ENCODE data around the gene PTPRD. TPM values are rescaled to one million over a fixed set of nuclear protein-coding genes. Genes with fewer than 3 reads are reported as not detected.

The PTPRD gene
- total RNA-seq, 1 experiment from 2014 or later, result 69.6 TPM

DNA sequence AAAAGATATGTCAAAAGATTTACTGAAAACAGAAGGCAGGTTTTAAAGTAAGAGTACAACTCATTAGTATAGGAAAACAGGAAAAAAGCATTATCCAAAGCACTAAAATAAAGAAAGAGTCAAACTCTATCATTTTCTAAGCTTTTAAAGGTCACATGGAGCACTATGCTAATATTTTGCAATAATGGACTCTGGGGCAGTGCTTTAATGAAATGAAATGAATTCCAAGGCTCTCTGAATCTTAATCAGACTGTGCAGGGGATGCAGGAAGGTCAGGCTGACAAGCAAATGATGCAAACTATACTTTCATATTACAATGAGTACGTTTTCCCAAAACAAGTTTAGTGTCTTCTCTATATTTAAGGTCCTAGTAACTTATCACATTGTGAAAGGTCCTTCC lies 1831.3 kb downstream of the PTPRD start:
- Mint-ChIP-seq H3K27me3 (ENCODE audit: low read depth) (no peaks in the 10 kb centered on the region), H3K4me1 (peaks cover 44% of the 10 kb centered on the region), H3K4me3 (no peak overlapping the region), H3K9me3 (no peaks in the 10 kb centered on the region), H3K36me3 (no peaks in the 10 kb centered on the region), H3K27ac (peak overlapping the region; percentile 42; the same call in 1 of the 2 replicates)
- CTCF ChIA-PET, result no interaction called here
- POLR2A ChIA-PET, result no interaction called here
- TF ChIP-seq ERG (CRISPR knock-in tag; IDR thresholded peaks at IDR 0.05), result no peak
- no peak for TF ChIP-seq ZNF671 (CRISPR knock-in tag; IDR thresholded peaks at IDR 0.05)
- no peak for TF ChIP-seq ZNF396 (CRISPR knock-in tag; IDR thresholded peaks at IDR 0.05; ENCODE audit: borderline replicate concordance)
- TF ChIP-seq, protein P1, sequence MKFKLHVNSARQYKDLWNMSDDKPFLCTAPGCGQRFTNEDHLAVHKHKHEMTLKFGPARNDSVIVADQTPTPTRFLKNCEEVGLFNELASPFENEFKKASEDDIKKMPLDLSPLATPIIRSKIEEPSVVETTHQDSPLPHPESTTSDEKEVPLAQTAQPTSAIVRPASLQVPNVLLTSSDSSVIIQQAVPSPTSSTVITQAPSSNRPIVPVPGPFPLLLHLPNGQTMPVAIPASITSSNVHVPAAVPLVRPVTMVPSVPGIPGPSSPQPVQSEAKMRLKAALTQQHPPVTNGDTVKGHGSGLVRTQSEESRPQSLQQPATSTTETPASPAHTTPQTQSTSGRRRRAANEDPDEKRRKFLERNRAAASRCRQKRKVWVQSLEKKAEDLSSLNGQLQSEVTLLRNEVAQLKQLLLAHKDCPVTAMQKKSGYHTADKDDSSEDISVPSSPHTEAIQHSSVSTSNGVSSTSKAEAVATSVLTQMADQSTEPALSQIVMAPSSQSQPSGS (CRISPR knock-in tag; IDR thresholded peaks at IDR 0.05; ENCODE audit: borderline replicate concordance, low read depth), result no peak
- TF ChIP-seq GABPB1 (CRISPR knock-in tag; IDR thresholded peaks at IDR 0.05), result no peak
- no peak for TF ChIP-seq NR2C2 (CRISPR knock-in tag; IDR thresholded peaks at IDR 0.05)
- no peak for TF ChIP-seq TCF7 (CRISPR knock-in tag; IDR thresholded peaks at IDR 0.05; ENCODE audit: low read depth)
- no peak for TF ChIP-seq HMGA2 (CRISPR knock-in tag; IDR thresholded peaks at IDR 0.05)
- no peak for TF ChIP-seq NFE2L1 (CRISPR knock-in tag; IDR thresholded peaks at IDR 0.05)
- TF ChIP-seq IRF2 (CRISPR knock-in tag; IDR thresholded peaks at IDR 0.05; ENCODE audit: borderline replicate concordance, low read depth), result no peak
- TF ChIP-seq, protein P2, sequence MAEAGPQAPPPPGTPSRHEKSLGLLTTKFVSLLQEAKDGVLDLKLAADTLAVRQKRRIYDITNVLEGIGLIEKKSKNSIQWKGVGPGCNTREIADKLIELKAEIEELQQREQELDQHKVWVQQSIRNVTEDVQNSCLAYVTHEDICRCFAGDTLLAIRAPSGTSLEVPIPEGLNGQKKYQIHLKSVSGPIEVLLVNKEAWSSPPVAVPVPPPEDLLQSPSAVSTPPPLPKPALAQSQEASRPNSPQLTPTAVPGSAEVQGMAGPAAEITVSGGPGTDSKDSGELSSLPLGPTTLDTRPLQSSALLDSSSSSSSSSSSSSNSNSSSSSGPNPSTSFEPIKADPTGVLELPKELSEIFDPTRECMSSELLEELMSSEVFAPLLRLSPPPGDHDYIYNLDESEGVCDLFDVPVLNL (CRISPR knock-in tag; IDR thresholded peaks at IDR 0.05; ENCODE audit: borderline replicate concordance, low read depth), result no peak
- TF ChIP-seq, protein P3, sequence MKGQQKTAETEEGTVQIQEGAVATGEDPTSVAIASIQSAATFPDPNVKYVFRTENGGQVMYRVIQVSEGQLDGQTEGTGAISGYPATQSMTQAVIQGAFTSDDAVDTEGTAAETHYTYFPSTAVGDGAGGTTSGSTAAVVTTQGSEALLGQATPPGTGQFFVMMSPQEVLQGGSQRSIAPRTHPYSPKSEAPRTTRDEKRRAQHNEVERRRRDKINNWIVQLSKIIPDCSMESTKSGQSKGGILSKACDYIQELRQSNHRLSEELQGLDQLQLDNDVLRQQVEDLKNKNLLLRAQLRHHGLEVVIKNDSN (CRISPR knock-in tag; IDR thresholded peaks at IDR 0.05), result no peak
- TF ChIP-seq MLX (CRISPR knock-in tag; IDR thresholded peaks at IDR 0.05), result no peak
- no peak for TF ChIP-seq ZNF416 (CRISPR knock-in tag; IDR thresholded peaks at IDR 0.05)
- no peak for TF ChIP-seq SP1 (CRISPR knock-in tag; conservative IDR thresholded peaks at IDR 0.05)
- no peak for TF ChIP-seq SMAD3 (CRISPR knock-in tag; IDR thresholded peaks at IDR 0.05; ENCODE audit: borderline replicate concordance)
- no peak for TF ChIP-seq FOXP4 (CRISPR knock-in tag; IDR thresholded peaks at IDR 0.05)
- DNase-seq (ENCODE audit: low spot score) (no peak), ATAC-seq (no peak)

GRCh38 chr9:8780386-8780785 lies 1832.4 kb downstream of the PTPRD start:
- Mint-ChIP-seq H3K4me3 (no peak overlapping the region), H3K4me1 (peaks cover 44% of the 10 kb centered on the region), H3K27ac (no peak overlapping the region), H3K9me3 (no peaks in the 10 kb centered on the region), H3K27me3 (ENCODE audit: low read depth) (no peaks in the 10 kb centered on the region), H3K36me3 (no peaks in the 10 kb centered on the region)
- CTCF ChIA-PET, result no interaction called here
- no peak for DNase-seq (ENCODE audit: low spot score)
- no peak for ATAC-seq
- TF ChIP-seq, protein P4, sequence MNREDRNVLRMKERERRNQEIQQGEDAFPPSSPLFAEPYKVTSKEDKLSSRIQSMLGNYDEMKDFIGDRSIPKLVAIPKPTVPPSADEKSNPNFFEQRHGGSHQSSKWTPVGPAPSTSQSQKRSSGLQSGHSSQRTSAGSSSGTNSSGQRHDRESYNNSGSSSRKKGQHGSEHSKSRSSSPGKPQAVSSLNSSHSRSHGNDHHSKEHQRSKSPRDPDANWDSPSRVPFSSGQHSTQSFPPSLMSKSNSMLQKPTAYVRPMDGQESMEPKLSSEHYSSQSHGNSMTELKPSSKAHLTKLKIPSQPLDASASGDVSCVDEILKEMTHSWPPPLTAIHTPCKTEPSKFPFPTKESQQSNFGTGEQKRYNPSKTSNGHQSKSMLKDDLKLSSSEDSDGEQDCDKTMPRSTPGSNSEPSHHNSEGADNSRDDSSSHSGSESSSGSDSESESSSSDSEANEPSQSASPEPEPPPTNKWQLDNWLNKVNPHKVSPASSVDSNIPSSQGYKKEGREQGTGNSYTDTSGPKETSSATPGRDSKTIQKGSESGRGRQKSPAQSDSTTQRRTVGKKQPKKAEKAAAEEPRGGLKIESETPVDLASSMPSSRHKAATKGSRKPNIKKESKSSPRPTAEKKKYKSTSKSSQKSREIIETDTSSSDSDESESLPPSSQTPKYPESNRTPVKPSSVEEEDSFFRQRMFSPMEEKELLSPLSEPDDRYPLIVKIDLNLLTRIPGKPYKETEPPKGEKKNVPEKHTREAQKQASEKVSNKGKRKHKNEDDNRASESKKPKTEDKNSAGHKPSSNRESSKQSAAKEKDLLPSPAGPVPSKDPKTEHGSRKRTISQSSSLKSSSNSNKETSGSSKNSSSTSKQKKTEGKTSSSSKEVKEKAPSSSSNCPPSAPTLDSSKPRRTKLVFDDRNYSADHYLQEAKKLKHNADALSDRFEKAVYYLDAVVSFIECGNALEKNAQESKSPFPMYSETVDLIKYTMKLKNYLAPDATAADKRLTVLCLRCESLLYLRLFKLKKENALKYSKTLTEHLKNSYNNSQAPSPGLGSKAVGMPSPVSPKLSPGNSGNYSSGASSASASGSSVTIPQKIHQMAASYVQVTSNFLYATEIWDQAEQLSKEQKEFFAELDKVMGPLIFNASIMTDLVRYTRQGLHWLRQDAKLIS (CRISPR knock-in tag; IDR thresholded peaks at IDR 0.05; ENCODE audit: borderline replicate concordance), result no peak
- TF ChIP-seq GABPB1 (CRISPR knock-in tag; IDR thresholded peaks at IDR 0.05) (no peak), PRRX2 (CRISPR knock-in tag; IDR thresholded peaks at IDR 0.05) (no peak)
- POLR2A ChIA-PET, result interaction anchor here (0.6 kb wide), 1 partner anchor 17 kb away, joined by 3 read pairs; no protein-coding TSS in a partner anchor
